Measurements from ENCODE around the gene APOC3.
A peak's percentile ranks its signal among the peaks of the same experiment; 100 is the strongest.

Gene APOC3

GRCh38 chr11:116829525-116830183 is at the start of gene APOC3:
Gene APOC3, plus strand, starts transcription at chr11:116829907. Its CDS starts 676 bp downstream, at chr11:116830583.
- no peak for DNase-seq (ENCODE audit: extremely low spot score, insufficient read length, low read depth)
- no peak for FAIRE-seq

- DNase-seq (ENCODE audit: extremely low spot score, insufficient read length, low read depth) (no peak), FAIRE-seq (no peak)
Observed at GRCh38 chr11:116782728-116783127, 47.0 kb upstream of the APOC3 start.

GRCh38 chr11:116786326-116786725 is 43.4 kb upstream of the APOC3 start:
- FAIRE-seq (no peak), DNase-seq (ENCODE audit: extremely low spot score, insufficient read length, low read depth) (no peak)

- DNase-seq (ENCODE audit: extremely low spot score, insufficient read length, low read depth) (no peak), FAIRE-seq (no peak)
Observed at GRCh38 chr11:116786966-116787365, 42.7 kb upstream of the APOC3 start.

- peak; percentile 21 for FAIRE-seq
- DNase-seq (ENCODE audit: extremely low spot score, insufficient read length, low read depth), result no peak
Observed at GRCh38 chr11:116787436-116787785, 42.3 kb upstream of the APOC3 start.

- DNase-seq (ENCODE audit: extremely low spot score, insufficient read length, low read depth), result peak; percentile 85
- peak; percentile 84 for FAIRE-seq
Observed at GRCh38 chr11:116787786-116788486, 41.8 kb upstream of the APOC3 start, which contains the start of gene ZPR1. Gene ZPR1, minus strand, starts transcription at chr11:116788023. Its CDS starts 33 bp downstream, at chr11:116787990.

GRCh38 chr11:116788534-116788933 is 41.2 kb upstream of the APOC3 start:
- no peak for FAIRE-seq
- DNase-seq (ENCODE audit: extremely low spot score, insufficient read length, low read depth), result no peak

- no peak for FAIRE-seq
- DNase-seq (ENCODE audit: extremely low spot score, insufficient read length, low read depth), result no peak
Observed at GRCh38 chr11:116788975-116789374, 40.7 kb upstream of the APOC3 start.

GRCh38 chr11:116790167-116791001 is 39.3 kb upstream of the APOC3 start:
- DNase-seq (ENCODE audit: extremely low spot score, insufficient read length, low read depth) (no peak), FAIRE-seq (no peak)

GRCh38 chr11:116791002-116791812 is 38.5 kb upstream of the APOC3 start:
- peak; percentile 64 for FAIRE-seq
- DNase-seq (ENCODE audit: extremely low spot score, insufficient read length, low read depth), result peak; percentile 67

- no peak for FAIRE-seq
- DNase-seq (ENCODE audit: extremely low spot score, insufficient read length, low read depth), result no peak
Observed at GRCh38 chr11:116791813-116792143, 37.9 kb upstream of the APOC3 start, which contains the start of gene APOA5. Gene APOA5, minus strand, starts transcription at chr11:116791879. Its CDS starts 19 bp downstream, at chr11:116791860.

GRCh38 chr11:116792144-116792868 is 37.4 kb upstream of the APOC3 start:
- DNase-seq (ENCODE audit: extremely low spot score, insufficient read length, low read depth) (no peak), FAIRE-seq (no peak)

- DNase-seq (ENCODE audit: extremely low spot score, insufficient read length, low read depth), result no peak
- FAIRE-seq, result no peak
Observed at GRCh38 chr11:116792869-116793771, 36.6 kb upstream of the APOC3 start.

GRCh38 chr11:116793772-116794097 is 36.0 kb upstream of the APOC3 start:
- FAIRE-seq (no peak), DNase-seq (ENCODE audit: extremely low spot score, insufficient read length, low read depth) (no peak)

GRCh38 chr11:116794851-116795250 is 34.9 kb upstream of the APOC3 start:
- DNase-seq (ENCODE audit: extremely low spot score, insufficient read length, low read depth) (no peak), FAIRE-seq (no peak)

GRCh38 chr11:116796548-116796947 is 33.2 kb upstream of the APOC3 start:
- FAIRE-seq, result no peak

GRCh38 chr11:116797816-116798215 is 31.9 kb upstream of the APOC3 start:
- FAIRE-seq, result no peak
- no peak for DNase-seq (ENCODE audit: extremely low spot score, insufficient read length, low read depth)

More at GRCh38 chr11:116796548-116796947, 33.2 kb upstream of the APOC3 start:
- no peak for DNase-seq (ENCODE audit: extremely low spot score, insufficient read length, low read depth)

- FAIRE-seq (no peak), DNase-seq (ENCODE audit: extremely low spot score, insufficient read length, low read depth) (no peak)
Observed at GRCh38 chr11:116798368-116798767, 31.3 kb upstream of the APOC3 start.

Data from GM18507 (cell line).